ENCODE data around the gene DCDC2C. TPM values are rescaled to one million over a fixed set of nuclear protein-coding genes. Genes with fewer than 3 reads are reported as not detected.

Gene DCDC2C
- total RNA-seq, 1 experiment from 2014 or later = not detected

DNA sequence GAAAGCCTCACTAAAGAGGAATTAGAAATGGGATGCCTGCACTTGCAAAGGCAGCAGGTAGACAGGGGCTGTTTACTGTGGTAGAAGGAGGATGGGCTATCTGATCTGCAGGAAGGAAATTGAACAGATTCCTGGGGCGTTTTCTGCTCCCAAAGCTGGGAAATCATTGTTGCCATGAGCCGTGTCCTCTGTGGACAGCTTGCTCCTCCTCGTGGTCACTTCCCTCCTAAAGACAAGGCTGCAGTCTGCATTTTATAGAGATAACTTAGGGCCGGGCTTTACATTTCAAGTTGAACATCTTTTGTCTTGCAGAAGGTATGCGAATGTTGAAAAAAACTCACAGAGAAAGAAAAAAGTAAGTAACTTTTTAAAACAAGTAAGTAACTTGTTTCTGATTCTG, 50.9 kb downstream of the DCDC2C start:
- no peak for ATAC-seq
- ChIA-PET CTCF (interaction anchor here (0.6 kb wide), 1 partner anchor 26 kb away, joined by 3 read pairs; no protein-coding TSS in a partner anchor), POLR2A (no interaction called here)
- H3K4me1 Mint-ChIP-seq = no peaks in the 10 kb centered on the region
- H3K4me3 Mint-ChIP-seq = no peak overlapping the region
- H3K27me3 Mint-ChIP-seq (ENCODE audit: low read depth) = peaks cover 14% of the 10 kb centered on the region
- no peak for TF ChIP-seq NR1H2 (CRISPR knock-in tag; IDR thresholded peaks at IDR 0.05)
- no peak for TF ChIP-seq ELF4 (CRISPR knock-in tag; IDR thresholded peaks at IDR 0.05; ENCODE audit: low read depth)
- no peak for TF ChIP-seq MXD4 (CRISPR knock-in tag; IDR thresholded peaks at IDR 0.05; ENCODE audit: borderline replicate concordance)
- no peak for TF ChIP-seq ZNF423 (CRISPR knock-in tag; IDR thresholded peaks at IDR 0.05)
- no peak for TF ChIP-seq NR2C2 (CRISPR knock-in tag; IDR thresholded peaks at IDR 0.05)
- DNase-seq (ENCODE audit: low spot score) = no peak
- H3K9me3 Mint-ChIP-seq = peaks cover 89% of the 10 kb centered on the region
- H3K27ac Mint-ChIP-seq = no peak overlapping the region
- H3K36me3 Mint-ChIP-seq = peaks cover 80% of the 10 kb centered on the region

DNA sequence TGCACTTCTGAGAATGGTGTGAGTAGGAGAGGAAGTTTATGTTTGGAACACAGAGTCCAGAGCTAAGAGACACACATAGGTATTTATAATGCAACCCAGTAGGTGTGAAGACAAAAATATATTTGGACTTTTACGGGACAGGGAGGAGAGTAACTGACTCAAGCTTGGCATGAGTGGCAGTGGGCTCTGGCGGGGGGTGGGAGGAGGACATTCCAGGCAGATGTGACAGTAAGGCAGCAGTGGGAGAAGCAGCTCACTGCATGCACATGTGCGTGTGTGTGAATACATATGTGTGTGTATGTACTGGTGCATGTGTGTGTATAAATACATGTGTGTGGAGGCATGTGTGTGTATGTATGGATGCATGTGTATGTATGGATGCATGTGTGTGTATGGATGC, 51.4 kb downstream of the DCDC2C start:
- no peak for TF ChIP-seq ETV6 (CRISPR knock-in tag; IDR thresholded peaks at IDR 0.05)
- no peak for TF ChIP-seq RELA (CRISPR knock-in tag; IDR thresholded peaks at IDR 0.05; ENCODE audit: borderline replicate concordance)
- TF ChIP-seq ZNF138 (CRISPR knock-in tag; conservative IDR thresholded peaks at IDR 0.05) = no peak
- TF ChIP-seq, protein P1, sequence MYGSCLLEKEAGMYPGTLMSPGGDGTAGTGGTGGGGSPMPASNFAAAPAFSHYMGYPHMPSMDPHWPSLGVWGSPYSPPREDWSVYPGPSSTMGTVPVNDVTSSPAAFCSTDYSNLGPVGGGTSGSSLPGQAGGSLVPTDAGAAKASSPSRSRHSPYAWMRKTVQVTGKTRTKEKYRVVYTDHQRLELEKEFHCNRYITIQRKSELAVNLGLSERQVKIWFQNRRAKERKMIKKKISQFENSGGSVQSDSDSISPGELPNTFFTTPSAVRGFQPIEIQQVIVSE (CRISPR knock-in tag; IDR thresholded peaks at IDR 0.05; ENCODE audit: borderline replicate concordance) = no peak
- TF ChIP-seq SMAD3 (CRISPR knock-in tag; IDR thresholded peaks at IDR 0.05; ENCODE audit: borderline replicate concordance) = no peak
- TF ChIP-seq, protein P2, sequence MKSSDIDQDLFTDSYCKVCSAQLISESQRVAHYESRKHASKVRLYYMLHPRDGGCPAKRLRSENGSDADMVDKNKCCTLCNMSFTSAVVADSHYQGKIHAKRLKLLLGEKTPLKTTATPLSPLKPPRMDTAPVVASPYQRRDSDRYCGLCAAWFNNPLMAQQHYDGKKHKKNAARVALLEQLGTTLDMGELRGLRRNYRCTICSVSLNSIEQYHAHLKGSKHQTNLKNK (CRISPR knock-in tag; IDR thresholded peaks at IDR 0.05) = no peak
- no peak for TF ChIP-seq TCF7 (CRISPR knock-in tag; IDR thresholded peaks at IDR 0.05; ENCODE audit: low read depth)
- TF ChIP-seq NR2C2 (CRISPR knock-in tag; IDR thresholded peaks at IDR 0.05) = no peak
- no peak for TF ChIP-seq ZNF232 (CRISPR knock-in tag; IDR thresholded peaks at IDR 0.05)
- TF ChIP-seq, protein P3, sequence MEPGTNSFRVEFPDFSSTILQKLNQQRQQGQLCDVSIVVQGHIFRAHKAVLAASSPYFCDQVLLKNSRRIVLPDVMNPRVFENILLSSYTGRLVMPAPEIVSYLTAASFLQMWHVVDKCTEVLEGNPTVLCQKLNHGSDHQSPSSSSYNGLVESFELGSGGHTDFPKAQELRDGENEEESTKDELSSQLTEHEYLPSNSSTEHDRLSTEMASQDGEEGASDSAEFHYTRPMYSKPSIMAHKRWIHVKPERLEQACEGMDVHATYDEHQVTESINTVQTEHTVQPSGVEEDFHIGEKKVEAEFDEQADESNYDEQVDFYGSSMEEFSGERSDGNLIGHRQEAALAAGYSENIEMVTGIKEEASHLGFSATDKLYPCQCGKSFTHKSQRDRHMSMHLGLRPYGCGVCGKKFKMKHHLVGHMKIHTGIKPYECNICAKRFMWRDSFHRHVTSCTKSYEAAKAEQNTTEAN (CRISPR knock-in tag; IDR thresholded peaks at IDR 0.05) = no peak
- TF ChIP-seq ZNF317 (CRISPR knock-in tag; IDR thresholded peaks at IDR 0.05; ENCODE audit: borderline replicate concordance, low read depth) = no peak
- no peak for TF ChIP-seq ZNF396 (CRISPR knock-in tag; IDR thresholded peaks at IDR 0.05; ENCODE audit: borderline replicate concordance)
- no peak for TF ChIP-seq FOXP1 (CRISPR knock-in tag; IDR thresholded peaks at IDR 0.05; ENCODE audit: borderline replicate concordance)
- TF ChIP-seq, protein P4, sequence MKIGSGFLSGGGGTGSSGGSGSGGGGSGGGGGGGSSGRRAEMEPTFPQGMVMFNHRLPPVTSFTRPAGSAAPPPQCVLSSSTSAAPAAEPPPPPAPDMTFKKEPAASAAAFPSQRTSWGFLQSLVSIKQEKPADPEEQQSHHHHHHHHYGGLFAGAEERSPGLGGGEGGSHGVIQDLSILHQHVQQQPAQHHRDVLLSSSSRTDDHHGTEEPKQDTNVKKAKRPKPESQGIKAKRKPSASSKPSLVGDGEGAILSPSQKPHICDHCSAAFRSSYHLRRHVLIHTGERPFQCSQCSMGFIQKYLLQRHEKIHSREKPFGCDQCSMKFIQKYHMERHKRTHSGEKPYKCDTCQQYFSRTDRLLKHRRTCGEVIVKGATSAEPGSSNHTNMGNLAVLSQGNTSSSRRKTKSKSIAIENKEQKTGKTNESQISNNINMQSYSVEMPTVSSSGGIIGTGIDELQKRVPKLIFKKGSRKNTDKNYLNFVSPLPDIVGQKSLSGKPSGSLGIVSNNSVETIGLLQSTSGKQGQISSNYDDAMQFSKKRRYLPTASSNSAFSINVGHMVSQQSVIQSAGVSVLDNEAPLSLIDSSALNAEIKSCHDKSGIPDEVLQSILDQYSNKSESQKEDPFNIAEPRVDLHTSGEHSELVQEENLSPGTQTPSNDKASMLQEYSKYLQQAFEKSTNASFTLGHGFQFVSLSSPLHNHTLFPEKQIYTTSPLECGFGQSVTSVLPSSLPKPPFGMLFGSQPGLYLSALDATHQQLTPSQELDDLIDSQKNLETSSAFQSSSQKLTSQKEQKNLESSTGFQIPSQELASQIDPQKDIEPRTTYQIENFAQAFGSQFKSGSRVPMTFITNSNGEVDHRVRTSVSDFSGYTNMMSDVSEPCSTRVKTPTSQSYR (CRISPR knock-in tag; IDR thresholded peaks at IDR 0.05) = no peak
- TF ChIP-seq JUN (CRISPR knock-in tag; IDR thresholded peaks at IDR 0.05) = no peak
- TF ChIP-seq, protein P5, sequence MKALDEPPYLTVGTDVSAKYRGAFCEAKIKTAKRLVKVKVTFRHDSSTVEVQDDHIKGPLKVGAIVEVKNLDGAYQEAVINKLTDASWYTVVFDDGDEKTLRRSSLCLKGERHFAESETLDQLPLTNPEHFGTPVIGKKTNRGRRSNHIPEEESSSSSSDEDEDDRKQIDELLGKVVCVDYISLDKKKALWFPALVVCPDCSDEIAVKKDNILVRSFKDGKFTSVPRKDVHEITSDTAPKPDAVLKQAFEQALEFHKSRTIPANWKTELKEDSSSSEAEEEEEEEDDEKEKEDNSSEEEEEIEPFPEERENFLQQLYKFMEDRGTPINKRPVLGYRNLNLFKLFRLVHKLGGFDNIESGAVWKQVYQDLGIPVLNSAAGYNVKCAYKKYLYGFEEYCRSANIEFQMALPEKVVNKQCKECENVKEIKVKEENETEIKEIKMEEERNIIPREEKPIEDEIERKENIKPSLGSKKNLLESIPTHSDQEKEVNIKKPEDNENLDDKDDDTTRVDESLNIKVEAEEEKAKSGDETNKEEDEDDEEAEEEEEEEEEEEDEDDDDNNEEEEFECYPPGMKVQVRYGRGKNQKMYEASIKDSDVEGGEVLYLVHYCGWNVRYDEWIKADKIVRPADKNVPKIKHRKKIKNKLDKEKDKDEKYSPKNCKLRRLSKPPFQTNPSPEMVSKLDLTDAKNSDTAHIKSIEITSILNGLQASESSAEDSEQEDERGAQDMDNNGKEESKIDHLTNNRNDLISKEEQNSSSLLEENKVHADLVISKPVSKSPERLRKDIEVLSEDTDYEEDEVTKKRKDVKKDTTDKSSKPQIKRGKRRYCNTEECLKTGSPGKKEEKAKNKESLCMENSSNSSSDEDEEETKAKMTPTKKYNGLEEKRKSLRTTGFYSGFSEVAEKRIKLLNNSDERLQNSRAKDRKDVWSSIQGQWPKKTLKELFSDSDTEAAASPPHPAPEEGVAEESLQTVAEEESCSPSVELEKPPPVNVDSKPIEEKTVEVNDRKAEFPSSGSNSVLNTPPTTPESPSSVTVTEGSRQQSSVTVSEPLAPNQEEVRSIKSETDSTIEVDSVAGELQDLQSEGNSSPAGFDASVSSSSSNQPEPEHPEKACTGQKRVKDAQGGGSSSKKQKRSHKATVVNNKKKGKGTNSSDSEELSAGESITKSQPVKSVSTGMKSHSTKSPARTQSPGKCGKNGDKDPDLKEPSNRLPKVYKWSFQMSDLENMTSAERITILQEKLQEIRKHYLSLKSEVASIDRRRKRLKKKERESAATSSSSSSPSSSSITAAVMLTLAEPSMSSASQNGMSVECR (CRISPR knock-in tag; IDR thresholded peaks at IDR 0.05; ENCODE audit: borderline replicate concordance) = no peak
- TF ChIP-seq ATF1 (CRISPR knock-in tag; IDR thresholded peaks at IDR 0.05) = no peak
- no peak for TF ChIP-seq SOX15 (CRISPR knock-in tag; IDR thresholded peaks at IDR 0.05)
- no peak for TF ChIP-seq PRRX2 (CRISPR knock-in tag; IDR thresholded peaks at IDR 0.05)
- no peak for TF ChIP-seq MXD4 (CRISPR knock-in tag; IDR thresholded peaks at IDR 0.05; ENCODE audit: borderline replicate concordance)
- no peak for ATAC-seq
- peaks cover 89% of the 10 kb centered on the region for H3K9me3 Mint-ChIP-seq
- peaks cover 16% of the 10 kb centered on the region for H3K27me3 Mint-ChIP-seq (ENCODE audit: low read depth)
- CTCF ChIA-PET = no interaction called here
- H3K4me3 Mint-ChIP-seq = no peak overlapping the region
- POLR2A ChIA-PET = no interaction called here
- no peaks in the 10 kb centered on the region for H3K4me1 Mint-ChIP-seq
- no peak overlapping the region for H3K27ac Mint-ChIP-seq
- no peak for DNase-seq (ENCODE audit: low spot score)
- H3K36me3 Mint-ChIP-seq = peaks cover 81% of the 10 kb centered on the region

Data from WTC11 (cell line).